Muscle layer of colon (tissue), 2 donors: ENCODE measurements around the gene NUDT21.

Experiments used
- H3K27ac ChIP-seq: one replicate; pipeline ENCODE4 v1.7.0; 2013; ENCODE audit warnings: low read depth, mild to moderate bottlenecking, low read length, moderate library complexity
- H3K27me3 ChIP-seq, 2 donors: one replicate each; pipeline ENCODE4 v1.7.0; 2013; ENCODE audit warnings: low read length in 2 of 2, mild to moderate bottlenecking in 2 of 2; ENCODE audit not compliant: insufficient read depth in 2 of 2, control insufficient read depth in 1 of 2
- H3K36me3 ChIP-seq: one replicate; pipeline ENCODE4 v1.7.0; 2013; ENCODE audit warnings: mild to moderate bottlenecking, low read length; ENCODE audit not compliant: insufficient read depth
- H3K4me1 ChIP-seq: one replicate; pipeline ENCODE4 v1.7.0; 2013; ENCODE audit warnings: mild to moderate bottlenecking, low read length; ENCODE audit not compliant: insufficient read depth
- H3K4me3 ChIP-seq, 2 donors: one replicate each; pipeline ENCODE4 v1.7.0; 2013; ENCODE audit warnings: low read length in 2 of 2, low read depth in 1 of 2, mild to moderate bottlenecking in 1 of 2, moderate library complexity in 1 of 2
- H3K9ac ChIP-seq: one replicate; pipeline ENCODE4 v1.7.0; 2013; ENCODE audit warnings: low read length
- H3K9me3 ChIP-seq: one replicate; pipeline ENCODE4 v1.7.0; 2013; ENCODE audit warnings: mild to moderate bottlenecking, low read length
- donor health status: abdominal sarcoma.
- donor health status: Adenocarcinoma of cecum.

Gene NUDT21

GRCh38 chr16:56478281-56479049 lies 27.3 kb upstream of the NUDT21 start:
- peaks cover 55% of the 10 kb centered on the region for H3K36me3 ChIP-seq
- no peak overlapping the region for H3K27ac ChIP-seq
- H3K27me3 ChIP-seq: no peaks in the 10 kb centered on the region
- H3K9me3 ChIP-seq: no peaks in the 10 kb centered on the region
- no peak overlapping the region for H3K4me3 ChIP-seq
- H3K9ac ChIP-seq: no peak overlapping the region
- no peaks in the 10 kb centered on the region for H3K4me1 ChIP-seq

- H3K4me3 ChIP-seq: no peak overlapping the region
- no peaks in the 10 kb centered on the region for H3K4me1 ChIP-seq
- H3K27ac ChIP-seq: no peak overlapping the region
- no peak overlapping the region for H3K9ac ChIP-seq
- H3K9me3 ChIP-seq: no peaks in the 10 kb centered on the region
- H3K27me3 ChIP-seq: no peaks in the 10 kb centered on the region
- peaks cover 48% of the 10 kb centered on the region for H3K36me3 ChIP-seq
Measured at GRCh38 chr16:56477096-56477878, 26.2 kb upstream of the NUDT21 start.

GRCh38 chr16:56475201-56475600 lies 24.1 kb upstream of the NUDT21 start:
- Histone ChIP-seq H3K4me1 (no peaks in the 10 kb centered on the region), H3K27ac (no peak overlapping the region), H3K9ac (no peak overlapping the region), H3K36me3 (peaks cover 67% of the 10 kb centered on the region), H3K4me3 (no peak overlapping the region), H3K27me3 (no peaks in the 10 kb centered on the region), H3K9me3 (no peaks in the 10 kb centered on the region)

- H3K27ac ChIP-seq: no peak overlapping the region
- no peak overlapping the region for H3K4me3 ChIP-seq
- H3K9me3 ChIP-seq: no peaks in the 10 kb centered on the region
- peaks cover 74% of the 10 kb centered on the region for H3K36me3 ChIP-seq
- no peak overlapping the region for H3K9ac ChIP-seq
- no peaks in the 10 kb centered on the region for H3K4me1 ChIP-seq
- no peaks in the 10 kb centered on the region for H3K27me3 ChIP-seq
Measured at GRCh38 chr16:56470666-56471065, 19.5 kb upstream of the NUDT21 start.

- Histone ChIP-seq H3K4me3 (no peak overlapping the region), H3K9me3 (no peaks in the 10 kb centered on the region), H3K4me1 (no peaks in the 10 kb centered on the region), H3K27ac (no peak overlapping the region), H3K9ac (no peak overlapping the region), H3K27me3 (no peaks in the 10 kb centered on the region), H3K36me3 (peaks cover 74% of the 10 kb centered on the region)
Measured at GRCh38 chr16:56470232-56470631, 19.1 kb upstream of the NUDT21 start.

- Histone ChIP-seq H3K27ac (no peak overlapping the region), H3K27me3 (no peaks in the 10 kb centered on the region), H3K4me1 (no peaks in the 10 kb centered on the region), H3K4me3 (no peak overlapping the region), H3K9ac (no peak overlapping the region), H3K9me3 (no peaks in the 10 kb centered on the region), H3K36me3 (peaks cover 70% of the 10 kb centered on the region)
Measured at GRCh38 chr16:56469748-56470147, 18.6 kb upstream of the NUDT21 start.

GRCh38 chr16:56468800-56469199 lies 17.7 kb upstream of the NUDT21 start:
- H3K9me3 ChIP-seq: no peaks in the 10 kb centered on the region
- no peaks in the 10 kb centered on the region for H3K27me3 ChIP-seq
- H3K4me1 ChIP-seq: no peaks in the 10 kb centered on the region
- peaks cover 75% of the 10 kb centered on the region for H3K36me3 ChIP-seq
- no peak overlapping the region for H3K27ac ChIP-seq
- H3K9ac ChIP-seq: no peak overlapping the region
- no peak overlapping the region for H3K4me3 ChIP-seq

GRCh38 chr16:56466344-56466743 lies 15.2 kb upstream of the NUDT21 start:
- no peak overlapping the region for H3K4me3 ChIP-seq
- H3K9me3 ChIP-seq: no peaks in the 10 kb centered on the region
- no peaks in the 10 kb centered on the region for H3K4me1 ChIP-seq
- H3K27ac ChIP-seq: no peak overlapping the region
- H3K9ac ChIP-seq: no peak overlapping the region
- no peaks in the 10 kb centered on the region for H3K27me3 ChIP-seq
- peaks cover 70% of the 10 kb centered on the region for H3K36me3 ChIP-seq

GRCh38 chr16:56463153-56463552 lies 12.0 kb upstream of the NUDT21 start:
- Histone ChIP-seq H3K27ac (no peak overlapping the region), H3K9ac (no peak overlapping the region), H3K36me3 (peaks cover 59% of the 10 kb centered on the region), H3K4me3 (no peak overlapping the region), H3K9me3 (no peaks in the 10 kb centered on the region), H3K4me1 (no peaks in the 10 kb centered on the region), H3K27me3 (no peaks in the 10 kb centered on the region)

- no peak overlapping the region for H3K27ac ChIP-seq
- H3K4me3 ChIP-seq: no peak overlapping the region
- no peaks in the 10 kb centered on the region for H3K27me3 ChIP-seq
- no peaks in the 10 kb centered on the region for H3K9me3 ChIP-seq
- peaks cover 57% of the 10 kb centered on the region for H3K36me3 ChIP-seq
- H3K9ac ChIP-seq: no peak overlapping the region
- no peaks in the 10 kb centered on the region for H3K4me1 ChIP-seq
Measured at GRCh38 chr16:56462064-56462796, 11.1 kb upstream of the NUDT21 start.

- H3K9me3 ChIP-seq: no peaks in the 10 kb centered on the region
- H3K27me3 ChIP-seq: no peaks in the 10 kb centered on the region
- no peaks in the 10 kb centered on the region for H3K4me1 ChIP-seq
- no peak overlapping the region for H3K27ac ChIP-seq
- H3K36me3 ChIP-seq: peaks cover 56% of the 10 kb centered on the region
- no peak overlapping the region for H3K4me3 ChIP-seq
- H3K9ac ChIP-seq: no peak overlapping the region
Measured at GRCh38 chr16:56460101-56460500, 9.0 kb upstream of the NUDT21 start.
